Caco-2 (cell line): ENCODE measurements around the gene CAMTA2. TPM values are rescaled to one million over a fixed set of nuclear protein-coding genes. Genes with fewer than 3 reads are reported as not detected.

ENCODE experiments used
- BruUV-seq: library from RNA; stranded (reverse); fragments of 400-500 nt; replicated peaks from 2 replicates; lab custom pipeline; 2021; lab: Mats Ljungman, UMichigan
- CTCF ChIA-PET: fragments of 300-600 bp; sonication (Branson Sonifier 250); formaldehyde crosslinking; loops from one replicate; lab custom pipeline; 2022; ENCODE audit warnings: antibody characterized with exemption; lab: Charles Lee
- POLR2A ChIA-PET: fragments of 300-600 bp; sonication (Branson Sonifier 250); formaldehyde crosslinking; loops from one replicate; lab custom pipeline; 2022; ENCODE audit warnings: antibody characterized with exemption; lab: Charles Lee
- DNase-seq, 2 experiments: peaks; one replicate each; pipeline versions ENCODE4 v3.0.0 to v3.0.0-alpha.2; 2020 to 2022
- H3K27me3 ChIP-seq: replicated peaks from 2 replicates; pipeline ENCODE4 v1.6.0; 2011; ENCODE audit warnings: low read length; ENCODE audit not compliant: control insufficient read depth, insufficient read depth
- H3K36me3 ChIP-seq: 2 replicates; pipeline ENCODE4 v1.5.1; 2011; ENCODE audit warnings: low read length; ENCODE audit not compliant: control insufficient read depth, insufficient read depth
- H3K4me1 ChIP-seq: fragments of 250-450 bp; sonication (Bioruptor Pico); 2 replicates; pipeline ENCODE4 v1.5.1; 2020; ENCODE audit warnings: mild to moderate bottlenecking
- H3K4me3 ChIP-seq: 2 replicates; pipeline ENCODE4 v1.5.1; 2011; ENCODE audit warnings: low read depth, mild to moderate bottlenecking, control low read depth, low read length
- H3K9me3 ChIP-seq: fragments of 250-450 bp; sonication (Bioruptor Pico); 2 replicates; pipeline ENCODE4 v1.5.1; 2020; ENCODE audit warnings: mild to moderate bottlenecking, moderate library complexity
- H3K27ac Mint-ChIP-seq: one replicate; pipeline ENCODE4 v1.8.0; 2022; ENCODE audit warnings: mixed read lengths; ENCODE audit not compliant: unreplicated experiment
- H3K27me3 Mint-ChIP-seq: one replicate; pipeline ENCODE4 v1.8.0; 2022; ENCODE audit warnings: mixed read lengths; ENCODE audit not compliant: insufficient read depth, unreplicated experiment
- H3K36me3 Mint-ChIP-seq: one replicate; pipeline ENCODE4 v1.8.0; 2022; ENCODE audit warnings: mild to moderate bottlenecking, mixed read lengths; ENCODE audit not compliant: insufficient read depth, unreplicated experiment
- H3K4me1 Mint-ChIP-seq: one replicate; pipeline ENCODE4 v1.8.0; 2022; ENCODE audit warnings: low read depth, mixed read lengths; ENCODE audit not compliant: unreplicated experiment
- H3K4me3 Mint-ChIP-seq: one replicate; pipeline ENCODE4 v1.8.0; 2022; ENCODE audit warnings: mild to moderate bottlenecking, moderate library complexity, mixed read lengths; ENCODE audit not compliant: unreplicated experiment
- H3K9me3 Mint-ChIP-seq: one replicate; pipeline ENCODE4 v1.8.0; 2022; ENCODE audit warnings: mixed read lengths; ENCODE audit not compliant: unreplicated experiment
- CTCF ChIP-seq, 2 experiments: fragments of 200-600 bp in 1 of 2; IDR thresholded peaks; 1 replicate in 1 of 2; 2 replicates in 1 of 2; pipeline versions ENCODE4 v1.5.1 to v1.8.0; 2011 to 2022; ENCODE audit warnings: antibody characterized with exemption in 1 of 2, control low read depth in 1 of 2, inconsistent platforms in 1 of 2, low read depth in 1 of 2, low read length in 1 of 2, mild to moderate bottlenecking in 1 of 2, moderate library complexity in 1 of 2; ENCODE audit not compliant: insufficient read depth in 1 of 2, severe bottlenecking in 1 of 2, unreplicated experiment in 1 of 2
- intact Hi-C: fragments of 100-400 bp; cut with micrococcal nuclease; formaldehyde crosslinking; loops from one replicate; pipeline ENCODE4 v1.10.0; 2022; ENCODE audit not compliant: unreplicated experiment
- total RNA-seq: library from RNA; stranded (reverse); gene quantifications from 2 replicates; pipeline ENCODE4 v1.2.3, GENCODE V29; 2022

CAMTA2 gene
- total RNA-seq, 1 experiment from 2014 or later: 18.8 TPM

GRCh38 chr17:4948931-4949320, 38.5 kb downstream of the CAMTA2 start:
- H3K9me3 Mint-ChIP-seq: no peaks in the 10 kb centered on the region
- H3K4me3 Mint-ChIP-seq: peak overlapping the region; percentile 85
- CTCF ChIA-PET: no interaction called here
- DNase-seq: peak; percentile 81 to 86
- H3K9me3 ChIP-seq: no peaks in the 10 kb centered on the region
- POLR2A ChIA-PET: interaction anchor here (1.7 kb wide), 1 partner anchor 18 kb away, joined by 16 read pairs; the partner anchor contains the start of gene SPAG7
- H3K36me3 ChIP-seq: no peaks in the 10 kb centered on the region; the same call in 1 of the 2 replicates
- H3K36me3 Mint-ChIP-seq: peaks cover 32% of the 10 kb centered on the region
- H3K27me3 ChIP-seq: no peaks in the 10 kb centered on the region
- intact Hi-C loops: loop anchor here (1.0 kb wide), 2 partner anchors 9 to 18 kb away; partner anchors contain the start of genes RNF167, SLC25A11 and SPAG7
- no peak for TF ChIP-seq CTCF (IDR thresholded peaks at IDR 0.05; ENCODE audit: insufficient read depth in 1 of 2, low read depth in 1 of 2, low read length in 1 of 2, severe bottlenecking in 1 of 2, unreplicated experiment in 1 of 2)
- peaks cover 10% of the 10 kb centered on the region for H3K4me1 Mint-ChIP-seq
- no TSS peak for BruUV-seq
- H3K4me1 ChIP-seq: peaks cover 15% of the 10 kb centered on the region
- H3K27me3 Mint-ChIP-seq: no peaks in the 10 kb centered on the region
- H3K27ac Mint-ChIP-seq: peak overlapping the region; percentile 90
- peak overlapping the region; percentile 97 for H3K4me3 ChIP-seq

- BruUV-seq: no TSS peak
- H3K36me3 Mint-ChIP-seq: peaks cover 36% of the 10 kb centered on the region
- intact Hi-C loops: no loop called here
- CTCF ChIA-PET: interaction anchor here (0.5 kb wide), 1 partner anchor 40 kb away, joined by 3 read pairs; no protein-coding TSS in a partner anchor
- peak within 1 kb of the TSS; percentile 85 for H3K4me3 Mint-ChIP-seq
- H3K9me3 Mint-ChIP-seq: no peaks in the 10 kb centered on the region
- H3K4me1 ChIP-seq: peaks cover 15% of the 10 kb centered on the region
- H3K27me3 ChIP-seq: no peaks in the 10 kb centered on the region
- H3K27me3 Mint-ChIP-seq: no peaks in the 10 kb centered on the region
- H3K4me3 ChIP-seq: peak within 1 kb of the TSS; percentile 97
- peak; percentile 81 to 85 for DNase-seq
- H3K36me3 ChIP-seq: no peaks in the 10 kb centered on the region; the same call in 1 of the 2 replicates
- no peak for TF ChIP-seq CTCF (IDR thresholded peaks at IDR 0.05; ENCODE audit: insufficient read depth in 1 of 2, low read depth in 1 of 2, low read length in 1 of 2, severe bottlenecking in 1 of 2, unreplicated experiment in 1 of 2)
- peaks cover 10% of the 10 kb centered on the region for H3K4me1 Mint-ChIP-seq
- POLR2A ChIA-PET: interaction anchor here (1.7 kb wide), 1 partner anchor 19 kb away, joined by 16 read pairs; the partner anchor contains the start of gene SPAG7
- H3K27ac Mint-ChIP-seq: peak within 1 kb of the TSS; percentile 90
- H3K9me3 ChIP-seq: no peaks in the 10 kb centered on the region
These were observed 39.1 kb downstream of the CAMTA2 start, which contains the start of gene PFN1 for GRCh38 chr17:4948166-4948930. Gene PFN1, minus strand, starts transcription at chr17:4948530. Its CDS starts 136 bp downstream, at chr17:4948394.

- Mint-ChIP-seq H3K27ac (peak overlapping the region; percentile 87), H3K36me3 (peaks cover 43% of the 10 kb centered on the region), H3K4me3 (peak overlapping the region; percentile 85), H3K27me3 (no peaks in the 10 kb centered on the region), H3K9me3 (no peaks in the 10 kb centered on the region), H3K4me1 (peaks cover 10% of the 10 kb centered on the region)
- H3K27me3 ChIP-seq: no peaks in the 10 kb centered on the region
- POLR2A ChIA-PET: interaction anchor here (1.7 kb wide), 1 partner anchor 20 kb away, joined by 16 read pairs; the partner anchor contains the start of gene SPAG7
- H3K4me3 ChIP-seq: peak overlapping the region; percentile 97
- H3K36me3 ChIP-seq: no peaks in the 10 kb centered on the region; the same call in 1 of the 2 replicates
- intact Hi-C loops: no loop called here
- H3K9me3 ChIP-seq: no peaks in the 10 kb centered on the region
- peaks cover 15% of the 10 kb centered on the region for H3K4me1 ChIP-seq
- TF ChIP-seq CTCF (IDR thresholded peaks at IDR 0.05; ENCODE audit: insufficient read depth in 1 of 2, low read depth in 1 of 2, low read length in 1 of 2, severe bottlenecking in 1 of 2, unreplicated experiment in 1 of 2): no peak
- peak in 1 of 2 experiments; percentile 32 for DNase-seq
- BruUV-seq: no TSS peak
- CTCF ChIA-PET: interaction anchor here (0.5 to 0.8 kb wide), 2 partner anchors 20 to 39 kb away, joined by 3 read pairs; partner anchors contain the start of gene SPAG7
These were observed 39.9 kb downstream of the CAMTA2 start for GRCh38 chr17:4947411-4948165.
